ENCODE measurements around the gene STX4.

DNA sequence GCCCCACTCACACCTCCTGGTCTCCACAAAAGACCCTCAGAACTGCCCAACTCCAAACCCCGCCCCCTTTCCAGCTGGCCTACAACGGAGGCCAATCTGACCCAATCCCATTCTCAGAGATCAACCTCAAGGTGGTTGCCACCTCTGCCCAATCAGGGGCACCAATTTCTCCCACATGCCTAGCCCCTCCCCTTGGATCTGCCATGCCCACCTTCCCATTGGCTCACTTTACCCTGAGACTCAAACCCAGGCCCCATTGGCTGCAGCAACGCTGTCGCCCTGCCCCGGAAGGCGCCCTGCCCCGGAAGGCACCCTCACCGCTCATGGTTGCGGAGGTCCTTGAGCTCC, 30.1 kb downstream of the STX4 start:
- TF ChIP-seq, protein P1, sequence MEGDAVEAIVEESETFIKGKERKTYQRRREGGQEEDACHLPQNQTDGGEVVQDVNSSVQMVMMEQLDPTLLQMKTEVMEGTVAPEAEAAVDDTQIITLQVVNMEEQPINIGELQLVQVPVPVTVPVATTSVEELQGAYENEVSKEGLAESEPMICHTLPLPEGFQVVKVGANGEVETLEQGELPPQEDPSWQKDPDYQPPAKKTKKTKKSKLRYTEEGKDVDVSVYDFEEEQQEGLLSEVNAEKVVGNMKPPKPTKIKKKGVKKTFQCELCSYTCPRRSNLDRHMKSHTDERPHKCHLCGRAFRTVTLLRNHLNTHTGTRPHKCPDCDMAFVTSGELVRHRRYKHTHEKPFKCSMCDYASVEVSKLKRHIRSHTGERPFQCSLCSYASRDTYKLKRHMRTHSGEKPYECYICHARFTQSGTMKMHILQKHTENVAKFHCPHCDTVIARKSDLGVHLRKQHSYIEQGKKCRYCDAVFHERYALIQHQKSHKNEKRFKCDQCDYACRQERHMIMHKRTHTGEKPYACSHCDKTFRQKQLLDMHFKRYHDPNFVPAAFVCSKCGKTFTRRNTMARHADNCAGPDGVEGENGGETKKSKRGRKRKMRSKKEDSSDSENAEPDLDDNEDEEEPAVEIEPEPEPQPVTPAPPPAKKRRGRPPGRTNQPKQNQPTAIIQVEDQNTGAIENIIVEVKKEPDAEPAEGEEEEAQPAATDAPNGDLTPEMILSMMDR (IDR thresholded peaks at IDR 0.05): no peak
- no peak for TF ChIP-seq POLR2A (IDR thresholded peaks at IDR 0.05)
